Neuronal stem cell (in vitro differentiated cells): ENCODE results near the gene SEC62.

Source experiments
- DNase-seq: peaks from one replicate; pipeline ENCODE4 v3.0.0-alpha.2; 2013; ENCODE audit warnings: low spot score
- H2AFZ ChIP-seq: one replicate; pipeline ENCODE4 v1.6.1; 2013; ENCODE audit warnings: mild to moderate bottlenecking, low read length, inconsistent platforms
- H2AK5ac ChIP-seq: 2 replicates; pipeline ENCODE4 v1.6.1; 2013; ENCODE audit warnings: low read depth, mild to moderate bottlenecking, inconsistent platforms, low read length, moderate library complexity, mixed read lengths
- H2BK120ac ChIP-seq: 2 replicates; pipeline ENCODE4 v1.6.1; 2013; ENCODE audit warnings: low read depth, mild to moderate bottlenecking, inconsistent platforms, low read length, moderate library complexity, mixed read lengths
- H2BK12ac ChIP-seq: one replicate; pipeline ENCODE4 v1.6.1; 2013; ENCODE audit warnings: low read length, inconsistent platforms
- H2BK15ac ChIP-seq: 2 replicates; pipeline ENCODE4 v1.6.1; 2013; ENCODE audit warnings: mild to moderate bottlenecking, low read length, inconsistent platforms, mixed read lengths
- H2BK5ac ChIP-seq: one replicate; pipeline ENCODE4 v1.6.1; 2013; ENCODE audit warnings: inconsistent platforms, mild to moderate bottlenecking, low read length, moderate library complexity
- H3K14ac ChIP-seq: one replicate; pipeline ENCODE4 v1.6.1; 2013; ENCODE audit warnings: low read length, inconsistent platforms
- H3K18ac ChIP-seq: 2 replicates; pipeline ENCODE4 v1.6.1; 2013; ENCODE audit warnings: low read length, inconsistent platforms
- H3K23ac ChIP-seq: 2 replicates; pipeline ENCODE4 v1.6.1; 2013; ENCODE audit warnings: low read depth, mild to moderate bottlenecking, mixed read lengths, low read length, inconsistent platforms; ENCODE audit not compliant: poor library complexity
- H3K27ac ChIP-seq: replicated peaks from 3 replicates; pipeline ENCODE4 v1.5.1; 2013; ENCODE audit warnings: low read length, inconsistent platforms
- H3K27me3 ChIP-seq, 3 experiments: 2 replicates each; pipeline ENCODE4 v1.6.1; 2013; ENCODE audit warnings: low read length in 3 of 3, mild to moderate bottlenecking in 2 of 3, inconsistent platforms in 1 of 3, low read depth in 1 of 3, mixed read lengths in 1 of 3, moderate library complexity in 1 of 3; ENCODE audit not compliant: control insufficient read depth in 3 of 3, insufficient read depth in 3 of 3
- H3K36me3 ChIP-seq, 2 donors: replicated peaks in 1 of 2; 2 replicates each; pipeline ENCODE4 v1.6.1; 2013; ENCODE audit warnings: low read length in 2 of 2; ENCODE audit not compliant: control insufficient read depth in 2 of 2, insufficient read depth in 2 of 2
- H3K4ac ChIP-seq: 2 replicates; pipeline ENCODE4 v1.6.1; 2013; ENCODE audit warnings: inconsistent platforms, mild to moderate bottlenecking, low read length, moderate library complexity
- H3K4me1 ChIP-seq, 2 donors: 1 replicate in 1 of 2; 2 replicates in 1 of 2; pipeline ENCODE4 v1.6.1; 2013; ENCODE audit warnings: low read length in 2 of 2, low read depth in 1 of 2; ENCODE audit not compliant: control insufficient read depth in 2 of 2, insufficient read depth in 1 of 2
- H3K4me2 ChIP-seq: one replicate; pipeline ENCODE4 v1.6.1; 2013; ENCODE audit warnings: mild to moderate bottlenecking, low read length, inconsistent platforms; ENCODE audit not compliant: insufficient read depth, poor library complexity, severe bottlenecking
- H3K4me3 ChIP-seq, 2 donors: 2 replicates each; pipeline ENCODE4 v1.5.1; 2013; ENCODE audit warnings: low read length in 2 of 2, mild to moderate bottlenecking in 2 of 2, inconsistent platforms in 1 of 2, moderate library complexity in 1 of 2
- H3K79me1 ChIP-seq: one replicate; pipeline ENCODE4 v1.6.1; 2013; ENCODE audit warnings: low read depth, mild to moderate bottlenecking, inconsistent platforms, low read length, moderate library complexity
- H3K9ac ChIP-seq: one replicate; pipeline ENCODE4 v1.6.1; 2013; ENCODE audit warnings: mild to moderate bottlenecking, low read depth, low read length, inconsistent platforms; ENCODE audit not compliant: poor library complexity
- H3K9me3 ChIP-seq, 2 donors: replicated peaks in 1 of 2; 2 replicates each; pipeline versions ENCODE3 to v1.6.1; 2013; ENCODE audit warnings: low read length in 2 of 2, mild to moderate bottlenecking in 2 of 2, inconsistent platforms in 1 of 2, low read depth in 1 of 2, mixed read lengths in 1 of 2, moderate library complexity in 1 of 2; ENCODE audit not compliant: control insufficient read depth in 2 of 2, insufficient read depth in 1 of 2
- H4K8ac ChIP-seq: one replicate; pipeline ENCODE4 v1.6.1; 2013; ENCODE audit warnings: low read depth, mild to moderate bottlenecking, inconsistent platforms, low read length, moderate library complexity
- H4K91ac ChIP-seq: one replicate; pipeline ENCODE4 v1.6.1; 2013; ENCODE audit warnings: low read length, low read depth, mild to moderate bottlenecking, inconsistent platforms; ENCODE audit not compliant: poor library complexity
- WGBS, 2 donors: extraction: QIAGEN DNeasy Blood & Tissue Kit; methylation state at CpG; one replicate each; pipeline ENCODE4 v1.1.7; 2013; ENCODE audit warnings: missing lambda C conversion rate in 2 of 2, mixed read lengths in 1 of 2; ENCODE audit not compliant: insufficient read length in 2 of 2, insufficient replicate concordance in 1 of 2; ENCODE audit errors: extremely low coverage in 2 of 2; 5-methylcytosine and 5-hydroxymethylcytosine counted together

SEC62 gene

GRCh38 chr3:169964176-169964575, 2.4 kb upstream of the SEC62 start:
- H3K14ac ChIP-seq, result no peak overlapping the region
- no peak overlapping the region for H2BK12ac ChIP-seq
- no peak overlapping the region for H4K8ac ChIP-seq
- no peak overlapping the region for H3K27ac ChIP-seq
- H4K91ac ChIP-seq, result no peak overlapping the region
- no peak overlapping the region for H2BK15ac ChIP-seq
- H3K9ac ChIP-seq, result no peak overlapping the region
- H3K79me1 ChIP-seq, result no peaks in the 10 kb centered on the region
- H3K23ac ChIP-seq, result no peak overlapping the region
- no peaks in the 10 kb centered on the region for H3K4me1 ChIP-seq
- H3K4me2 ChIP-seq, result no peak overlapping the region
- H3K27me3 ChIP-seq, result peaks cover 0 to 31% (median 0%) of the 10 kb centered on the region in 3 experiments
- WGBS, 2 donors, result 100% methylated on average over 1 of the region's 2 CpGs; no CpG with 5 or more reads in 1 of the 2 donors
- H3K4ac ChIP-seq, result no peak overlapping the region
- no peak overlapping the region for H2BK5ac ChIP-seq
- no peak overlapping the region for H2AK5ac ChIP-seq
- no peak overlapping the region for H3K18ac ChIP-seq
- H2AFZ ChIP-seq, result no peak overlapping the region
- DNase-seq, result no peak
- H2BK120ac ChIP-seq, result no peak overlapping the region
- H3K36me3 ChIP-seq, result peaks cover 0 to 1% of the 10 kb centered on the region in 2 donors
- no peak overlapping the region for H3K4me3 ChIP-seq
- H3K9me3 ChIP-seq, result peaks cover 0 to 4% of the 10 kb centered on the region in 2 donors

- no CpG with 5 or more reads among the region's 21 CpGs for WGBS, 2 donors
- Histone ChIP-seq H3K4ac (no peak overlapping the region), H3K9me3 (peaks cover 0 to 4% of the 10 kb centered on the region in 2 donors), H3K36me3 (peaks cover 0 to 17% of the 10 kb centered on the region in 2 donors), H3K4me3 (peak overlapping the region; percentile 71 to 97), H3K4me1 (no peaks in the 10 kb centered on the region), H2BK5ac (no peak overlapping the region), H2BK12ac (no peak overlapping the region), H3K23ac (no peak overlapping the region), H3K18ac (no peak overlapping the region), H3K27me3 (peaks cover 0 to 24% (median 0%) of the 10 kb centered on the region in 3 experiments), H4K91ac (no peak overlapping the region), H2AFZ (peak overlapping the region; percentile 93), H3K27ac (peak overlapping the region; percentile 83), H3K4me2 (peak overlapping the region; percentile 78), H2BK15ac (no peak overlapping the region), H4K8ac (no peak overlapping the region), H2BK120ac (no peak overlapping the region), H3K9ac (no peak overlapping the region), H3K14ac (no peak overlapping the region), H2AK5ac (no peak overlapping the region), H3K79me1 (no peaks in the 10 kb centered on the region)
- no peak for DNase-seq
Observed at GRCh38 chr3:169965562-169966427, 812 bp upstream of the SEC62 start.

GRCh38 chr3:169966951-169967915, 626 bp downstream of the SEC62 start:
- H2AFZ ChIP-seq, result peak overlapping the region; percentile 93
- DNase-seq, result peak; percentile 65
- peak overlapping the region; percentile 71 to 97 for H3K4me3 ChIP-seq
- H2AK5ac ChIP-seq, result peak overlapping the region; percentile 29
- peaks cover 0 to 4% of the 10 kb centered on the region in 2 donors for H3K9me3 ChIP-seq
- H3K14ac ChIP-seq, result no peak overlapping the region
- peak overlapping the region; percentile 88 for H2BK5ac ChIP-seq
- peak overlapping the region; percentile 76 for H3K27ac ChIP-seq
- H2BK15ac ChIP-seq, result no peak overlapping the region
- peak overlapping the region; percentile 92 for H3K18ac ChIP-seq
- H3K4me1 ChIP-seq, result no peaks in the 10 kb centered on the region
- WGBS, 2 donors, result no CpG with 5 or more reads among the region's 44 CpGs
- H3K27me3 ChIP-seq, result peaks cover 0 to 15% (median 0%) of the 10 kb centered on the region in 3 experiments
- no peak overlapping the region for H4K8ac ChIP-seq
- no peaks in the 10 kb centered on the region for H3K79me1 ChIP-seq
- no peak overlapping the region for H3K4ac ChIP-seq
- peak overlapping the region; percentile 52 for H3K23ac ChIP-seq
- H3K4me2 ChIP-seq, result peak overlapping the region; percentile 56
- no peak overlapping the region for H4K91ac ChIP-seq
- H3K9ac ChIP-seq, result peak overlapping the region; percentile 92
- H2BK12ac ChIP-seq, result peak overlapping the region; percentile 44
- H2BK120ac ChIP-seq, result no peak overlapping the region
- peaks cover 0 to 31% of the 10 kb centered on the region in 2 donors for H3K36me3 ChIP-seq
